ENCODE data around the gene CARNS1.

CARNS1 gene

DNA sequence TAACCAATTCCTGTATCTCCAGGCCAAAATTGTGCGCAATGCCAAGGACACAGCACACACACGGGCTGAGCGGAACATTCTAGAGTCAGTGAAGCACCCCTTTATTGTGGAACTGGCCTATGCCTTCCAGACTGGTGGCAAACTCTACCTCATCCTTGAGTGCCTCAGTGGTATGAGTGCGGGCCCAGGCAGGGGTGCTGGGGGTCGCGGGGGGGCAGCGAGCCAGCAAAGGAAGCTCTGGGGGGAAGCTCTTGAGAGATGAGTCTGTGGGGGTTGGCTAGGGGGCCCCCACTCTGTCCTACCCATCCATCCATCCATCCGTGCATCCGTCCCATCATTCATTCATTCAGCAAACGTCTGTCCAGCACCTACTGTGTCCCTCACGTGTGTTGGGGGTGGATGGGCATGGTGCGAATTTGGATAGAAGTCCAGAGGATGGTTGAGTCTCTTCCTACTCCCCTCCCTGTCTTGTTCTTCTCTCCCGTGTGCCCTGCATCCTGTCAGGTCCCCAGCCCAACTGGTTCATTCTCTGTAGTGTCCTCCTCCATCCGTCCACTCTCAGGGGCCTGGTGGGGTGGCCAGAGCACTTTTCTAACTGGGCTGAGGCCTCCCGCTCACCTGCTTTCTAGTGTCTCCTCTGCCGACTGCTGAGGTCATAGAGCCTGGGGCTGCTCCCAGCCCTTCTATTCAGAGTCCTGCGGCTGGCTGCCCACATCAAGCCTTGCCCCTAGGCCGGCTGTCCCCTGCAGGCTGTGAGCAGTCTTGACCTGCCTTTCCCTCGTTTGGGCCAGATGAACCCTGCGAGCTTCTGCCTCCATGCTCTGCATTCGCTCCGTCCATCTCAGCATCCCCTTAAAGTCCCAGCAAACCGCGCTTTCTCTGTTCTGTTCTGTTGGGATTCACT is 16.1 kb downstream of the CARNS1 start:
- DNase-seq: no peak

DNA sequence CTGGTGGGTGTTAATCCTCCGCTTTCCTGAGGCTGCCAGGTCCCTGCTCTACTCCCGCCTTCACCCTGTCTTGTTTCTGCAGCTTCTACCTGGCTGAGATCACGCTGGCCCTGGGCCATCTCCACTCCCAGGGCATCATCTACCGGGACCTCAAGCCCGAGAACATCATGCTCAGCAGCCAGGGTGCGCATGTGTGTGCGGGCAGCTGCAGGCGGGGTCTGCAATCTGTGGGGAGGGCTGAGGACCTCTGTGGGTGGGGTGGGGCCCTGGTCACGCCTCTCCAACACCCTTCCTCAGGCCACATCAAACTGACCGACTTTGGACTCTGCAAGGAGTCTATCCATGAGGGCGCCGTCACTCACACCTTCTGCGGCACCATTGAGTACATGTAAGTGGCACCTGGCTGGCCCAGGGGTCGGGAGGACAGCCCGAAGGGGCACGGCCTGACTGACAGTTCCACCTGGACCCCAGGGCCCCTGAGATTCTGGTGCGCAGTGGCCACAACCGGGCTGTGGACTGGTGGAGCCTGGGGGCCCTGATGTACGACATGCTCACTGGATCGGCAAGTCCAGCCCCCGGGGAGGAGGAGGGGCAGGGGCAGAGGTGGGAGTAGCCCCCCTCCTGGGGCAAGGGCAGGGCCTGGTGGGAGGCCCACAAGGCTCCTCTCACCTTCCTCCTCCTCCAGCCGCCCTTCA is 17.3 kb downstream of the CARNS1 start:
- no peak for DNase-seq

DNA sequence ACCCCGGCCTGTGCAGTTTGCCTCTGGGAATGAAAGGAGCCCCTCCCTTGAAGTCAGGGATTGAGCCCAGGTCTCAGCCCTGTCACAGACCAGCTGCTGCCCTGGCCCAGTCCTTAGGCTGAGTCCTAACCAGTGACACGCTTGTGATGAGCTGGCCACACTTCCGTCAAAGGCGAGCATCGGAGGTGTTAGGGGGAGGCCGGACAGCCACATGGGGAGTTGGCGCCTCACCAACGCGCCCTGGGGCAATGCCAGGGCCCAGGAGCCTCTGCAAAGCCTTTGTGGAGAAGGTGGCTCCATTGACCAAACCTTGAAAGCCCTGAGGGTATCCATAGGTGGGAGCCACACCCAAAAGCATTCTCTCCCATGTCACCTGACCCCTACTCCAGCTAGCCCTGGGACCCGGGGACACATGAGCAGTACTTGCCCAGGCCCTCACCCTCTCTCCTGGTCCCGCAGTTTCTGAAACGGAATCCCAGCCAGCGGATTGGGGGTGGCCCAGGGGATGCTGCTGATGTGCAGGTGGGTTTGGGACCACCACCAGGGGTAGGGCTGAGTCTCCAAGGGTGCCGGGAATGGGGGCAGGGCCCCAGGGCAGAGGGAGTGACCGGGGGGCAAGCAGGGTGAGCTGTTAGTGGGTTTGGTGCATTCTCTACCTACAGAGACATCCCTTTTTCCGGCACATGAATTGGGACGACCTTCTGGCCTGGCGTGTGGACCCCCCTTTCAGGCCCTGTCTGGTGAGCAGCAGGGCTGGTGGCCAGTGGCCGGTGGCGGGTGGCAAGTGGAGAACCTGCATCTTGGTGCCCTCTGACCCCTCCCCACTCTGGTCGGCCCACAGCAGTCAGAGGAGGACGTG is 18.3 kb downstream of the CARNS1 start:
- DNase-seq: no peak

DNA sequence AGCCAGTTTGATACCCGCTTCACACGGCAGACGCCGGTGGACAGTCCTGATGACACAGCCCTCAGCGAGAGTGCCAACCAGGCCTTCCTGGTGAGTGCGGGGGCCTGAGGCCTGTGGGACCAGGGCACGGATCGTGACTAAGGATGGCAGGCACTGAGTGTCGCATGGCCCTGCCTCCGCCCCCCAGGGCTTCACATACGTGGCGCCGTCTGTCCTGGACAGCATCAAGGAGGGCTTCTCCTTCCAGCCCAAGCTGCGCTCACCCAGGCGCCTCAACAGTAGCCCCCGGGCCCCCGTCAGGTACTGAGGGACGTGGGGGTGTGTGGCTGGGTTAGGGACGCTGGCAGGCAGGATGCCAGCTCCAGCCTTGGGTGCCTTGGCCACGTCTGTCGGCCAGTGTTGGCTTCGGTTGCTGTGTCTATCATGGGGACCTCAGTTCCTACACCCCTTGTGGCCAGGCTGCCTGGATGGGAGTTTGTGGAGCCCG is 19.0 kb downstream of the CARNS1 start:
- DNase-seq: no peak

DNA sequence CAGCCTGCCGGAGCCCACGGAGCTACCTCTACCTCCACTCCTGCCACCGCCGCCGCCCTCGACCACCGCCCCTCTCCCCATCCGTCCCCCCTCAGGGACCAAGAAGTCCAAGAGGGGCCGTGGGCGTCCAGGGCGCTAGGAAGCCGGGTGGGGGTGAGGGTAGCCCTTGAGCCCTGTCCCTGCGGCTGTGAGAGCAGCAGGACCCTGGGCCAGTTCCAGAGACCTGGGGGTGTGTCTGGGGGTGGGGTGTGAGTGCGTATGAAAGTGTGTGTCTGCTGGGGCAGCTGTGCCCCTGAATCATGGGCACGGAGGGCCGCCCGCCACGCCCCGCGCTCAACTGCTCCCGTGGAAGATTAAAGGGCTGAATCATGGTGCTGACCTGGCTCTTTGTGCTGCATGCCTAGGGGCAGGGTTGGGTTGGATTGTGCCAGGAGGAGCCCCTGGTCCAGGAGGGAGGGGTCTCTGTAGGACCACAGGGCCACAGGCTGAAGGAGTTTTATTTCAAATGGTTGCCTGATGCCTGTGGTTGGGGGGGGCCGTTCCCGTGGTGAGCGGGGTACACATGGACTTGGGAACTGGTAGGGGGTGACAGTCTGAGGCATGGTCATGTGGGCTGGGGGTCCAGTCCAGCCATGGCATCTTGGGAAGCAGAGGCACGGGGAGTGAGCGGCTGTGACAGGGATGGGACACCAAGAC is 19.7 kb downstream of the CARNS1 start:
- no peak for DNase-seq

DNA sequence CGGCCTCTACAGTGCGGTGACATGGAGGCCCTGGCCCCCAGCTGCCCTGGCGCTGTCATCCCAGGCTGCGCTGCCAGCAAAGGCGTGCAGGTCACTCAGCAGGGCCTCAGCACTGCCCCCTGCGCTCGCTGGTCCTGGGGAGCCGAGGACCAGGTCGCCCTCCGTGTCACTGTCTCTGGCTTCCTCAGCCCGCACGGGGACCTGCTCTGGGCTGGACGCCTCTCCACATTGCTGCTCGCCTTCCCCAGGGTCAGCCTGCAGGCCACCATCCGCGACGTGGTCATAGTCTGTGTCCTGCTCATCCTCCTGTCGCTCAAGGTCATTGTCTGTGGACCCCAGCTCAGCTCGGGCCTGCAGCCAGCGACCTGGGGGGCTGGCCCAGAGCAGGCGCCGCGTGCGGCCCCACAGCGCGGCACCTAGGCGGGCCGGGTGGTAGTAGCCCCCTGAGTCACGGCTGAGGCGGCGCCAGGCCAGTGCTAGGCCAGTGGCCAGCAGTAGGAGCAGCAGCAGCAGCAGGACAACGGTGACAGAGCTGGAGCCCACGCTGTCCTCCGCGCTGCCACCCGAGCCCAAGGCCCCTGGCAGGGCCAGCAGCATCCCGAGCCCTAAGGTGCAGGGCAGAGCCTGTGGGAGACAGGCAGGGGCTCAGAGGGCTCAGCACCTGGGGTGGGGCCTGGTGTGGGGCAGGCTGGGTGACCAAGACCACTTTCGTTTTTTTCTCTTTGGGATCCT is 20.4 kb downstream of the CARNS1 start:
- DNase-seq: no peak

DNA sequence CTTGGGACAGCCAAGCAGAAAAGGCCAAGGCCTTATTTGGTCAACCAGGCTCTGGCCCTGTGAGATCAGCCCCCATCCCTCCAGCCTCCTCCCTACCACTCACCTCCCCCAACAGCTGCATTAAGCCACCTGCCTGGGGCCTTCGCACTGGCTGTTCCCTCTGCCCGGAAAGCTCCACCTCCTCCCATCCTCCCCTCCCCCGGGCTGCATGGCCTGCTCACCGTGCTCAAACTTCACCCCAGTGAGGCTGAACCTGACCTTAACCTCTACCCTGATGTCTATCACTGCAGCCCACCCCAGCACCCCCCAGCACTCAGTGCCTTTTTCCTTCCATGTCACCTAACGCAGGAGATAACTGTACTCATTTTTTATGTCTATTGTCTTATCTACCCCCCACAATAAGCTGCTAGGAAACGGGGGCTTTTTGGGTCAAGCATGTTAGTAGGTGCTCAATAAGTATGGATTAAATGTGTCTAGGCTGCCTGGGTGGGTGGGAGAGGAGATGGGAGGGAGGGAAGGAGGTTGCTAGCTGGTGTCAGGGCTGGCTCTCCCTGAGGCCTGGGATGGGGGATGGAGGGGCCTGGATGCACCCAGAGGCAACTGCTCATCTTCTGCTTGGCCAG is 21.1 kb downstream of the CARNS1 start:
- DNase-seq: no peak

DNA sequence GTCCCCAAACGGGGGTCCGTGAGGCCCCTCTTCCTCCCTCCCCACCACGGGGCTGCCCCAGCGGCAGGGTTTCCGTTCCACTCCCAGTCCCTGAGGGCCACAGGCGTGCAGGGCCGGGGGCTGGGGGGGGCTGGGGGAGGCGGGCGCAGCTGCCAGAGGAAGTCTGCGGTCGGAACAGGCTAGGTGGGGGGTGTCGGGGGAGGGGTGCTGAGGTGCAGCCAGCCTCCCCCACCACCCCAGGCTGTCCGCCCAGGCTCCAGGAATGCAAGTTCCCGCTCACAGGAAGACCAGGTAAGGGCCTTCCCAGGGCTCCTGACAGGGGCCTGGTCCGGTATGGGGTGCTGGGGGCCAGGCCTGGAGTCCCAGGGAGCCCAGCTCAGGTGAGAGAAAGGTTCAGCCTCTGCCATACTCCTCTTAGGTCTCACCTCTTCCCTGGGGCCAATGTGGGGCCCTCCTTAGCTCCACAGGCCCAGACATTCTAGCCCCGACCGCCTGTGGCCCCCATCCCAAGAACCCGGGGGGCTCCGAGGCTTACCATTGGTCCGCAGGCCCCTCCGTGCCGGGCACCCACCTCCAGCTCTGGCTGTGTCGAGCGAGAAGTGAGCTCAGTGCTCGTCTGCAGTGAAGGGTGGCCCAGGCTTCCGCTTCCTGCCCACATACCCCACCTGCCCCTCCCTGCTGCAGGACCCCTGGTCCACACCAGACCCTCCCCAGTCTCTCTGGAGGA is 21.8 kb downstream of the CARNS1 start, which contains the start of gene PTPRCAP:
Gene PTPRCAP (minus strand): TSS at position 601 of the 727 bp plus-strand sequence. CDS start 63 bp downstream, at position 538.
- no peak for DNase-seq

DNA sequence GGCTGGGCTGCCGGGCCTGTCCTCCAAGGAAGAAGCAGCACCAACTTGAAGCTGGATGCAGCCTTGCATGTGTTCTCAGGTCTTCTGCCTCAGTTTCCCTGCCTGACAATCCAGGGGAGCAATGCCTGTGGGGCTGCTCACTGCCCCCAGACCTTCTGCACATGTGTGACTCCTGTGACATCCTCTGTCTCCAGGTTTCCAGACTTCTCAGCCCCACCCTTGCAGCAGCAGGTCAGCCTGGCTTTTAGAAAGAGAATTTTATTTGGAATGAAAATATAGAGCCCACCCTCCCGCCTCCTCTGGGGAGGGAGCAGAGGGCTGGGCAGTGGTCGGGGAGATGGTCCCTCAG is 22.3 kb downstream of the CARNS1 start:
- no peak for DNase-seq

DNA sequence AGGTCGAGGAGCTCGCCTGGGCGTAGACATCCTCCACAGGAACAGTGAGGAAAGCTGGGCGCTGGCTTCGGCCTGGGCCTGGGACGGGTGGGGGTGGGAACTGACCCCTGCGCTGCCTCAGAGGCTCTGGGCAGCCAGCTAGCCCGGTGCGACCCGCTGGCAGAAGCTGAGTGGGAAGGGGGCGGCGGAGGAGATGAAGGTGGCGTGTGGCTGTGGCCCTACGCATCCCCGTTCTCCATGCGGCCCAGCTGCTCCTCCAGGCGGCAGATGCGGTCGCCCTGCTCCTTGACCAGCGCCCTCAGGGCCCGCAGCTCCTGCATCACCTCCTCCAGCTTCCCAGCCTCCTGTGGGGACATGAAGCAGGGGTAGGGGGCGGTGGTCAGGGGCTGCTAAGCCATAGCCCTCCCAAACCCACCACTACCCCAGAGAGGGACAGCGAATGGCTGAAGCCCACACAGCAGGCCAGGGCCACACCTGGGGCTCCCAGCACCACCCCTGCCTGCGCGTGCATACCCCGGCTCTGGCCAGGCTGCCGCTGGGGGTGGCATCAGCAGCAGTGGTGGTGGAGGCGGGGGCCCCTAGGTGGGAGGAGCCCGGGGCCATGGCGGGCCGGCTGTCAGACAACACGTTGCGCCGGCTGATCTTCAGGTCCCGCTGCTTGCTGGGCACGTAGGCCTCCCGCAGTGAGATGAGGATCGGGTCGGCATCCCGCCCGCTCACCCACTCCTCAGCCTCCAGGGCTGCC is 22.9 kb downstream of the CARNS1 start:
- no peak for DNase-seq

DNA sequence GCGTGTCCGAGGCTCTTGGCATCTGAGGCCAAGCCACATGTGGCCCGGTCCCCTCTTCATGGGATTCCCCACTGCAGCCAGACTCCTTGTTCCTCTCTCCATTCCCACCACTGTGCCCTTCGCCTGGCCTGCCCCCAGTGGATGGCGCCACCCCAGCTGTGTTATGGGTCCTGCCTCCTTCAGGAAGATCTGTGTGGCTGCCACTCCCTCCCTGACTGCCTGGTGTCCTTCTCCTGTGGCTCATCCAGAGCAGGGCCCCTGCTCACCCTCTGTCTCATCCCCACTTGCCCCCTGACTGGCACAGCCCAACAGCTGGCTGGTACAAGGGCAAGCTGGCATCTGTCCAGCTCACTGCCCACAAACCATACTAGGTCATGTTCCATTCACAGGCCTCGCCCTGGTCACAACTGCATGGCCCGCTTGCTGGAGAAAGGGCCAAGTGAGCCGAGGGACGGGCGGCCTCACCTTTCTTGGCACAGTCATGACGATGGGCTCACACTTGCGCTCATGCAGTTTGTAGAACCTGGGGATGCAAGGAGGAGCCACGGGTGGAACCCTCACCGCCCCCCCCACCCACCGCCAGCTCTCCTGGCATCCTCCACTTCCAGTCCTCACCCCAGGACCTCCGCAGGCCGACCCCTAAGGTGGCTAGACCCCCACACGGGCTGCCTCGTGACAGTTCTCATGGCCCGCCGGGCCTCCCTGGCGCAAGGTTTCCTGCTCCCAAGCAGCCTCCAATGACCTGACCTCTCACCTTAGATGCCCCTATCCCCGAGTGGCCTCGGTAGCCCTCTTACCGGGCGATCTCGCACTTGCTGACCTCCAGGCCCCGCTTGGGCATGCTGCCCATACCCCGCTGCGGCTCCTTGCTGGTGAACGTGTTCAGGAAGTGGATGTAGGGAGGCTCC is 24.1 kb downstream of the CARNS1 start:
- no peak for DNase-seq

DNA sequence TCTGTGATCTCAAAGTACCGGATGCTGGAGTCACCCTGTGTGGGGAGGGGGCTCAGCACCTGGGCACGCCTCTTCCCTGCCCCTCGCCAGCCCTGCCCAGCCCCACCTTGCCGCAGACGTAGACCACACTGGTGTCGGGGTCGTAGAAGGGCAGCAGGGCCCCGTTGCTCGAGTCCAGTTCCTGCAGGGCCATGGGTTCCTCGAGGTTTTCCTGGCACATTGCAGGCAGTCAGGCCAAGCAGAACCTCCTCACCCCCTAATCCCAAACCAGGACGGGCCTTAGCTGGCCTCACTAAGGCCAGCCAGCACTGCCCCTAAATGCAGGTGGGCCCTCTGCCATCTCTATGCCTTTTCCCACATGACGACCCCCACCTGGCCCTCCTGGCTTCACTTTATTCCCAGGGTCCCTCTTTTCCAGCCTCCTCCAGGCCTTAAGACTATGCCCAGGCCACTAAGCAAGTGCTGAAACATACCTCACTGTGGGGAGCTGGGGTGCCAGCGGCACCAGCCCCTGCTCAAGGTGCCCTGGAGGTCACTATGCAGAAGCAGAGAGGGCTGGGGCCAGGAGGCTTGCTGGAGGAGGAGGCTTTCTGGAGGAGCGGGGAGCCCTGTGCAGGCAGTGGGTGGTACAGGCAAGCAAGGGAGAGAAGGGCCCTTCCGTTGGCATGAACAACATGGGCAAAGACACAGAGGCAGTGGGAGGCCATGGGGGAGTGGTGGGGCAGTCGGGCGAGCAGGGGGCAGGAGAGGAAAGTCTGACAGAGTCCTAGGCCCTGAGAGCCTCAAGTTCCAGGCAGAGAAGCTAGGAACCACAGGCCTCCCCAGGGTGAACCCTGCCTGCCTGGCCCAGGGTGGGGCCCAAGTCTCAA is 25.0 kb downstream of the CARNS1 start:
- no peak for DNase-seq

DNA sequence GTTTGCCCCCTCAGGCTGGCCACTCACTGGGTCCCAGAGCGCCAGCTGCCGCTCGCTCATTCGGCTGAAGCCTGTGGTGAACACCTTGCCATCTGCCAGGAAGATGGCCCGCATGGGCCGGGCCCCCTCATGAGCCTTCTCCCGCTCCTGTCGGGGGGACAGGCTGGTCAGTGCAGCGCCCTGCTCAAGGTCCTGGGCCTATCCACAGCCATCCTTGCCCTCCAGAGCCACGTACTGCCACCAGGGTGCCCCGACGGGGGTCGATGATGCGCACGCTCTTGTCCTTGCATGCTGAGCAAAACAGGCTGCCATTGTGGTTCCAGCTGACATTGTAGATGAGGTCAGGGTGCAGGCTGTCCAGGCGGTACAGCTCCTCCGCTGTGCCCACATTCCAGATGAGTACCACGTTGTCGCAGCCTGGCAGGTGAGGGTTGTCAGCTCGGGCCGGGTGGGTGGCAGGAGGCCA is 25.7 kb downstream of the CARNS1 start:
- DNase-seq: no peak

DNA sequence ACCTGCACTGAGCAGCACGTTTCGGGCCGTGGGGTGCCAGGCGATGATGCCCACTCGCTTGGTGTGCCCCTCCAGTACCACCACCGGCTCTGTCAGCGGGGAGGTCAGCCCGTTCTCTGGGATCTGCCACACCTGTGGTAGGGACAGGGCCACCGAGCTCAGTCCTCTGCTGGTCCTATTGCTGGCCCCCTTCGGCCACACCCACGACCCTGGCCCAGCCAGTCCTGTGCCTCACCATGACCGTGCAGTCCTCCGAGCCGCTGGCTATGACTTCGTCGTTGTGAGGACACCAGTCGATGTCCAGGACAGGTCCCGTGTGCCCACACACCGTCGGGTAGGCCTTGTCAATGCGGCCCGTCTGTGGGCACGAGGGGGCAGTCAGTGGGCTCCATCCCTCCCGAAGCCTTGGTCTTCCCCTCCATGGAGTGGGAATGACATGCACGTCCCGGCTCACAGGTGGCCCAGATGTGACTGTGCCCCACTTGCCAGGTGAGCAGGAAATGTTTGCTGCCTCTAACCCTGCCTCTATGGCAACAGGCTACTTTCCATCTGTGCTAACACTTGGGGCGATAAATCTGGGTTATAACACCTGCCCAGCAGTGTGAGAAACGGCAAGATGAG is 26.4 kb downstream of the CARNS1 start:
- DNase-seq: no peak

DNA sequence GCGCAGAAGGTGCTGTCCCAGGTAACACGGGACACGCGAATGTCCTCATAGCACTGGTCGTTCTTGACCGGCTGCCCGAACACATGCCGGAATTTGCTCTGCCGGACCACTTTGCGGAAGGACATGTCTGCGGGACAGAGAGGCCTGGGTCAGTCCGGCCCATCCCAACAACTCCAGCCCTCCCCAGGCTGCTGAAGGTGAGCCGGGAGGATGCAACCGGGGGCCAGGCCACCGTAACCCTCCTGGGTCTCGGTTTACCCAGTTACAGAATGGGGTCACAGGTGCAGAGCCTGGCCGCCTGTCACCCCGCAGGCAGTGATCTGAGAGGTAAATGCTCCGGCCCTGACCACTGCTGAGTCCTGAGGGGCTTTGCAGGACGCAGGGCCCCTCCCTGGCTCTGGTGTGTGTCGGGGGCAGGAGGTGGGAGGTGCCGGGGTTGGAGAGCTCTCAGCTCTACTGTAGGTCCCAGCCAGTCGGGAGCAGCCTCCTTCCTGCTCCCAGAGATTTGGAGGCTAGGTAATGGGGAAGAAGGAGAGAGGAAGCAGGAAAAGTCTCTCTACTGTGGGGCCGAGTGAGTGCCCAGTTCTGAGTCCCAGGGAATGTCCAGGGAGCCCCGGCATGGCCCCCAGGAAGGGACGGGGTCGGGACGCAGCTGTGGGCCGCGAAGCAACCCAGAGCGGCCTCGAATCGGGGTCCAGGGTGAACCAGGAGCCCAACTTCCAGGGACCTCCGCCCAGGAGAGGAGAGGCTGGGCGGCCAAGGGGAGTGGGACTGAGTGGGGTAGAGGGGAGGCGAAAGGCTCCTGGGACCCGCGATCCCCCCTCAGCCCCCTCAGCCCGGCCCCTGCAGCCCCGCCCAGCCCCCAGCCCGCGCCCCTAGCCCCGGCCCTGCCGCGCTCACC is 27.3 kb downstream of the CARNS1 start:
- DNase-seq: no peak

DNA sequence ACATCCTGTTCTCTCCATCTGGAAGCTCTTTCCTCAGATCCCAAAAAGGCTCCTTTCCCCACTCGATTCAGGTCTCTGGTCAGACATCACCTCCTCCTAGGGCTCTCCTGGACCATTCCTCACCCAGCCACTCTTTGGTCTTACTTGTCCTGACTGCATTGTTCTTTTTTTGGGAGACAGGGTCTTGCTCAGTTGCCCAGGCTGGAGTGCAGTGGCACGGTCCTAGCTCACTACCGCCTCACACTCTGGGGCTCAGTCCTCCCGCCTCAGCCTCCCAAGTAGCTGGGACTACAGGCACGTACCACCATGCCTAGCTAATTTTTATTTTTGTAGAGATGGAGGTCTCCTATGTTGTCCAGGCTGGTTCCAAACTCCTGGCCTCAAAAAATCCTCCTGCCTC is 30.0 kb downstream of the CARNS1 start:
- DNase-seq: no peak
